GM12878 (cell line): ENCODE data around the gene PREX1. TPM values are rescaled to one million over a fixed set of nuclear protein-coding genes. Genes with fewer than 3 reads are reported as not detected.

Experiments used
- ATAC-seq: fragments of 200-7000 bp; cut with Tn5 transposase; 3 replicates; pipeline ENCODE4 v1.9.1; 2020; ENCODE audit warnings: mild to moderate bottlenecking, moderate library complexity
- BruUV-seq: library from RNA; stranded (reverse); fragments of 400-500 nt; replicated peaks from 2 replicates; lab custom pipeline; 2021; lab: Mats Ljungman, UMichigan
- CTCF ChIA-PET: fragments of 300-600 bp; sonication (Branson Sonifier 250); formaldehyde crosslinking; extraction: SDS; loops from one replicate; lab custom pipeline; 2021; ENCODE audit warnings: inconsistent platforms; lab: Yijun Ruan, JAX
- POLR2A ChIA-PET: fragments of 350-600 bp; formaldehyde crosslinking; extraction: SDS; loops from one replicate; lab custom pipeline; 2021; ENCODE audit warnings: inconsistent platforms; lab: Charles Lee
- RAD21 ChIA-PET: fragments of 300-600 bp; sonication (Branson Sonifier 250); formaldehyde crosslinking; loops from one replicate; lab custom pipeline; 2023; ENCODE audit warnings: antibody characterized with exemption; ENCODE audit not compliant: unreplicated experiment; lab: Charles Lee
- SMC1A ChIA-PET: fragments of 300-600 bp; sonication (Branson Sonifier 250); formaldehyde crosslinking; loops from one replicate; lab custom pipeline; 2023; ENCODE audit not compliant: unreplicated experiment, uncharacterized antibody; lab: Charles Lee
- DNase-seq: peaks from one replicate; pipeline ENCODE4 v3.0.0-alpha.2; 2011; ENCODE audit warnings: low read depth, low spot score
- FAIRE-seq: peaks from 3 replicates; lab custom pipeline; 2011; peaks lifted over from hg19 to GRCh38; lab: Jason Lieb, UNC
- H2AFZ ChIP-seq: 2 replicates; pipeline ENCODE4 v1.6.0; 2011; ENCODE audit warnings: low read depth, low read length, control low read depth; ENCODE audit not compliant: control insufficient read depth
- H3K27ac ChIP-seq: 2 replicates; pipeline ENCODE4 v1.5.1; 2011; ENCODE audit warnings: control low read depth; ENCODE audit not compliant: control insufficient read depth, insufficient read depth
- H3K27me3 ChIP-seq, 2 experiments: replicated peaks in 1 of 2; 2 replicates each; pipeline versions ENCODE4 v1.6.0 to v1.6.1; 2011; ENCODE audit warnings: low read length in 1 of 2; ENCODE audit not compliant: control insufficient read depth in 2 of 2, insufficient read depth in 2 of 2
- H3K36me3 ChIP-seq, 2 experiments: 2 replicates each; pipeline ENCODE4 v1.5.1; 2011; ENCODE audit warnings: low read length in 1 of 2; ENCODE audit not compliant: control insufficient read depth in 2 of 2, insufficient read depth in 2 of 2
- H3K4me1 ChIP-seq: 2 replicates; pipeline ENCODE4 v1.6.1; 2011; ENCODE audit warnings: mild to moderate bottlenecking, low read length, moderate library complexity, mixed read lengths; ENCODE audit not compliant: control insufficient read depth, insufficient read depth
- H3K4me2 ChIP-seq: 2 replicates; pipeline ENCODE4 v1.6.0; 2011; ENCODE audit warnings: control low read depth; ENCODE audit not compliant: control insufficient read depth, insufficient read depth
- H3K4me3 ChIP-seq: fragments of 200-600 bp; sonication (generic); 2 replicates; pipeline ENCODE4 v1.5.1; 2016
- H3K79me2 ChIP-seq: 2 replicates; pipeline ENCODE4 v1.6.0; 2011; ENCODE audit warnings: low read length; ENCODE audit not compliant: control insufficient read depth, insufficient read depth
- H3K9ac ChIP-seq: 2 replicates; pipeline ENCODE4 v1.8.0; 2011; ENCODE audit warnings: low read length, control low read depth, mixed read lengths; ENCODE audit not compliant: control insufficient read depth, insufficient read depth
- H3K9me3 ChIP-seq: replicated peaks from 3 replicates; pipeline ENCODE4 v1.5.1; 2011; ENCODE audit warnings: mild to moderate bottlenecking, low read length; ENCODE audit not compliant: control insufficient read depth, insufficient read depth
- H4K20me1 ChIP-seq: 2 replicates; pipeline ENCODE4 v1.6.0; 2011; ENCODE audit not compliant: control insufficient read depth, insufficient read depth
- IKZF1 ChIP-seq: fragments of 450-650 bp; conservative IDR thresholded peaks from 2 replicates; pipeline ENCODE4 v1.6.1; 2017; ENCODE audit warnings: antibody characterized with exemption, mild to moderate bottlenecking
- NFIC ChIP-seq: IDR thresholded peaks from 2 replicates; pipeline ENCODE4 v1.6.1; 2012; ENCODE audit warnings: low read depth, mild to moderate bottlenecking, inconsistent platforms, low read length, moderate library complexity
- POLR2A ChIP-seq: IDR thresholded peaks from 2 replicates; pipeline ENCODE4 v1.6.1; 2011; ENCODE audit warnings: low read depth, mild to moderate bottlenecking, low read length
- WGBS: methylation state at CpG from one replicate; pipeline ENCODE4 v1.1.6; 2016; ENCODE audit warnings: low lambda C conversion rate; ENCODE audit not compliant: insufficient replicate concordance, insufficient coverage; ENCODE audit errors: missing lambda C conversion rate; 5-methylcytosine and 5-hydroxymethylcytosine counted together
- in situ Hi-C: fragments of 300-500 bp; cut with MboI; formaldehyde crosslinking; loops from 9 replicates; pipeline ENCODE4 v1.14.3; 2018; ENCODE audit warnings: mixed read lengths
- intact Hi-C: fragments of 100-400 bp; cut with micrococcal nuclease; formaldehyde crosslinking; loops from one replicate; pipeline ENCODE4 v1.14.2; 2022; ENCODE audit not compliant: unreplicated experiment
- polyA plus RNA-seq, 11 experiments: library from polyadenylated mRNA; depleted of rRNA in 4 of 11; unstranded in 6 of 11; stranded (reverse) in 5 of 11; fragments of >200 nt; fragmentation: Nextera tagmentation in 4 of 11; fragmentation: Illumina TruSeq in 1 of 11; extraction: Ambion mirVana in 4 of 11; extraction: Trizol in 1 of 11; gene quantifications; 1 replicate in 1 of 11; 2 replicates in 10 of 11; pipeline versions ENCODE4 v1.2.1 to v1.2.3, GENCODE V29; 2011 to 2016; ENCODE audit warnings: inconsistent platforms in 2 of 11, missing spikeins in 2 of 11, low read depth in 1 of 11
- total RNA-seq, 4 experiments: library from RNA; depleted of rRNA in 3 of 4; stranded (reverse); fragments of >200 nt in 3 of 4; fragmentation: Illumina TruSeq in 1 of 4; extraction: Trizol in 1 of 4; gene quantifications; 2 replicates each; pipeline versions ENCODE4 v1.2.1 to v1.2.3, GENCODE V29; 2013 to 2021
- TF ChIP-seq, protein P1 (sequence below): IDR thresholded peaks from 2 replicates; pipeline ENCODE4 v1.6.1; 2012; ENCODE audit warnings: improper control_type of control experiment, low read depth, low read length; ENCODE audit not compliant: insufficient replicate concordance
- TF ChIP-seq, protein P2 (sequence below): fragments of 450-650 bp; IDR thresholded peaks from 2 replicates; pipeline ENCODE4 v1.6.1; 2017; ENCODE audit warnings: mild to moderate bottlenecking
- TF ChIP-seq, protein P3 (sequence below): fragments of 450-650 bp; conservative IDR thresholded peaks from 2 replicates; pipeline ENCODE4 v1.6.1; 2017; ENCODE audit warnings: mild to moderate bottlenecking, moderate library complexity
- TF ChIP-seq, protein P4 (sequence below): fragments of 450-650 bp; formaldehyde crosslinking; IDR thresholded peaks from 2 replicates; pipeline ENCODE4 v1.4.0; 2020; ENCODE audit warnings: mild to moderate bottlenecking, moderate library complexity

Gene PREX1
- total and polyA plus RNA-seq, 10 of the 15 experiments (the other 5 are each of a cell fraction or from before 2014, with no cell fraction given), result 2.6 to 114 (median 38.9) TPM

DNA sequence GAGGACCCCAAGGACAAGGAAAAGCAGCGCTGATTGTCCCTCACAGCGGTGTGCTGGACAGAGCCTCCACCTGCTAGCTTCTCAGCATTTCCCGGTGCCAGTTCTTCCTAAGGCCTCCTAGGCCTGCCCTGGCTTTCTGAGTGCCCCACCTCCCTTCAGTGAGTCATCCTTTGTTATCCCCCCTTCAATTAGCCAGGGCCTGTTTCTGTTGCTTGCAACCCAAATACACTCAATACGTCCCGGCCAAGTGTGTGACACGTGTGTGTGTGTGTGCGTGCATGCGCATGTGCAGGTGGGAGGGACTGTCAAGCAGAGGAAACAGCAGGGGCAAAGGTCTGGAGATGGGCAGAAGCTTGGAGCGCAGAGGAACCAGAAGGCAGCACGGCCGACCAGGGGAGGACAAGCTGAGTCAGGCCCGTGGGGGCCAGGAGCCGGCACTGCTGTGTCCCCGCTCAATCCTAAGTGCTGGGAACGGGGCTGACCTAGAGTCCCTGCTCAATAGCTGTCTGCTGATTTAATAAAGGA, 159.8 kb downstream of the PREX1 start:
- H3K4me2 ChIP-seq, result no peak overlapping the region
- H4K20me1 ChIP-seq, result no peaks in the 10 kb centered on the region
- H3K79me2 ChIP-seq, result no peaks in the 10 kb centered on the region
- H3K27ac ChIP-seq, result no peak overlapping the region
- intact Hi-C loops, result no loop called here
- no TSS peak for BruUV-seq
- H3K27me3 ChIP-seq, result no peaks in the 10 kb centered on the region
- TF ChIP-seq, protein P1, sequence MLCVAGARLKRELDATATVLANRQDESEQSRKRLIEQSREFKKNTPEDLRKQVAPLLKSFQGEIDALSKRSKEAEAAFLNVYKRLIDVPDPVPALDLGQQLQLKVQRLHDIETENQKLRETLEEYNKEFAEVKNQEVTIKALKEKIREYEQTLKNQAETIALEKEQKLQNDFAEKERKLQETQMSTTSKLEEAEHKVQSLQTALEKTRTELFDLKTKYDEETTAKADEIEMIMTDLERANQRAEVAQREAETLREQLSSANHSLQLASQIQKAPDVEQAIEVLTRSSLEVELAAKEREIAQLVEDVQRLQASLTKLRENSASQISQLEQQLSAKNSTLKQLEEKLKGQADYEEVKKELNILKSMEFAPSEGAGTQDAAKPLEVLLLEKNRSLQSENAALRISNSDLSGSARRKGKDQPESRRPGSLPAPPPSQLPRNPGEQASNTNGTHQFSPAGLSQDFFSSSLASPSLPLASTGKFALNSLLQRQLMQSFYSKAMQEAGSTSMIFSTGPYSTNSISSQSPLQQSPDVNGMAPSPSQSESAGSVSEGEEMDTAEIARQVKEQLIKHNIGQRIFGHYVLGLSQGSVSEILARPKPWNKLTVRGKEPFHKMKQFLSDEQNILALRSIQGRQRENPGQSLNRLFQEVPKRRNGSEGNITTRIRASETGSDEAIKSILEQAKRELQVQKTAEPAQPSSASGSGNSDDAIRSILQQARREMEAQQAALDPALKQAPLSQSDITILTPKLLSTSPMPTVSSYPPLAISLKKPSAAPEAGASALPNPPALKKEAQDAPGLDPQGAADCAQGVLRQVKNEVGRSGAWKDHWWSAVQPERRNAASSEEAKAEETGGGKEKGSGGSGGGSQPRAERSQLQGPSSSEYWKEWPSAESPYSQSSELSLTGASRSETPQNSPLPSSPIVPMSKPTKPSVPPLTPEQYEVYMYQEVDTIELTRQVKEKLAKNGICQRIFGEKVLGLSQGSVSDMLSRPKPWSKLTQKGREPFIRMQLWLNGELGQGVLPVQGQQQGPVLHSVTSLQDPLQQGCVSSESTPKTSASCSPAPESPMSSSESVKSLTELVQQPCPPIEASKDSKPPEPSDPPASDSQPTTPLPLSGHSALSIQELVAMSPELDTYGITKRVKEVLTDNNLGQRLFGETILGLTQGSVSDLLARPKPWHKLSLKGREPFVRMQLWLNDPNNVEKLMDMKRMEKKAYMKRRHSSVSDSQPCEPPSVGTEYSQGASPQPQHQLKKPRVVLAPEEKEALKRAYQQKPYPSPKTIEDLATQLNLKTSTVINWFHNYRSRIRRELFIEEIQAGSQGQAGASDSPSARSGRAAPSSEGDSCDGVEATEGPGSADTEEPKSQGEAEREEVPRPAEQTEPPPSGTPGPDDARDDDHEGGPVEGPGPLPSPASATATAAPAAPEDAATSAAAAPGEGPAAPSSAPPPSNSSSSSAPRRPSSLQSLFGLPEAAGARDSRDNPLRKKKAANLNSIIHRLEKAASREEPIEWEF, result no peak
- TF ChIP-seq, protein P2, sequence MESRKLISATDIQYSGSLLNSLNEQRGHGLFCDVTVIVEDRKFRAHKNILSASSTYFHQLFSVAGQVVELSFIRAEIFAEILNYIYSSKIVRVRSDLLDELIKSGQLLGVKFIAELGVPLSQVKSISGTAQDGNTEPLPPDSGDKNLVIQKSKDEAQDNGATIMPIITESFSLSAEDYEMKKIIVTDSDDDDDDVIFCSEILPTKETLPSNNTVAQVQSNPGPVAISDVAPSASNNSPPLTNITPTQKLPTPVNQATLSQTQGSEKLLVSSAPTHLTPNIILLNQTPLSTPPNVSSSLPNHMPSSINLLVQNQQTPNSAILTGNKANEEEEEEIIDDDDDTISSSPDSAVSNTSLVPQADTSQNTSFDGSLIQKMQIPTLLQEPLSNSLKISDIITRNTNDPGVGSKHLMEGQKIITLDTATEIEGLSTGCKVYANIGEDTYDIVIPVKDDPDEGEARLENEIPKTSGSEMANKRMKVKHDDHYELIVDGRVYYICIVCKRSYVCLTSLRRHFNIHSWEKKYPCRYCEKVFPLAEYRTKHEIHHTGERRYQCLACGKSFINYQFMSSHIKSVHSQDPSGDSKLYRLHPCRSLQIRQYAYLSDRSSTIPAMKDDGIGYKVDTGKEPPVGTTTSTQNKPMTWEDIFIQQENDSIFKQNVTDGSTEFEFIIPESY, result no peak
- TF ChIP-seq IKZF1 (no peak), NFIC (no peak), POLR2A (peak; percentile 14; the same call in 1 of the 2 replicates)
- TF ChIP-seq, protein P3, sequence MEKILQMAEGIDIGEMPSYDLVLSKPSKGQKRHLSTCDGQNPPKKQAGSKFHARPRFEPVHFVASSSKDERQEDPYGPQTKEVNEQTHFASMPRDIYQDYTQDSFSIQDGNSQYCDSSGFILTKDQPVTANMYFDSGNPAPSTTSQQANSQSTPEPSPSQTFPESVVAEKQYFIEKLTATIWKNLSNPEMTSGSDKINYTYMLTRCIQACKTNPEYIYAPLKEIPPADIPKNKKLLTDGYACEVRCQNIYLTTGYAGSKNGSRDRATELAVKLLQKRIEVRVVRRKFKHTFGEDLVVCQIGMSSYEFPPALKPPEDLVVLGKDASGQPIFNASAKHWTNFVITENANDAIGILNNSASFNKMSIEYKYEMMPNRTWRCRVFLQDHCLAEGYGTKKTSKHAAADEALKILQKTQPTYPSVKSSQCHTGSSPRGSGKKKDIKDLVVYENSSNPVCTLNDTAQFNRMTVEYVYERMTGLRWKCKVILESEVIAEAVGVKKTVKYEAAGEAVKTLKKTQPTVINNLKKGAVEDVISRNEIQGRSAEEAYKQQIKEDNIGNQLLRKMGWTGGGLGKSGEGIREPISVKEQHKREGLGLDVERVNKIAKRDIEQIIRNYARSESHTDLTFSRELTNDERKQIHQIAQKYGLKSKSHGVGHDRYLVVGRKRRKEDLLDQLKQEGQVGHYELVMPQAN, result no peak
- TF ChIP-seq, protein P4, sequence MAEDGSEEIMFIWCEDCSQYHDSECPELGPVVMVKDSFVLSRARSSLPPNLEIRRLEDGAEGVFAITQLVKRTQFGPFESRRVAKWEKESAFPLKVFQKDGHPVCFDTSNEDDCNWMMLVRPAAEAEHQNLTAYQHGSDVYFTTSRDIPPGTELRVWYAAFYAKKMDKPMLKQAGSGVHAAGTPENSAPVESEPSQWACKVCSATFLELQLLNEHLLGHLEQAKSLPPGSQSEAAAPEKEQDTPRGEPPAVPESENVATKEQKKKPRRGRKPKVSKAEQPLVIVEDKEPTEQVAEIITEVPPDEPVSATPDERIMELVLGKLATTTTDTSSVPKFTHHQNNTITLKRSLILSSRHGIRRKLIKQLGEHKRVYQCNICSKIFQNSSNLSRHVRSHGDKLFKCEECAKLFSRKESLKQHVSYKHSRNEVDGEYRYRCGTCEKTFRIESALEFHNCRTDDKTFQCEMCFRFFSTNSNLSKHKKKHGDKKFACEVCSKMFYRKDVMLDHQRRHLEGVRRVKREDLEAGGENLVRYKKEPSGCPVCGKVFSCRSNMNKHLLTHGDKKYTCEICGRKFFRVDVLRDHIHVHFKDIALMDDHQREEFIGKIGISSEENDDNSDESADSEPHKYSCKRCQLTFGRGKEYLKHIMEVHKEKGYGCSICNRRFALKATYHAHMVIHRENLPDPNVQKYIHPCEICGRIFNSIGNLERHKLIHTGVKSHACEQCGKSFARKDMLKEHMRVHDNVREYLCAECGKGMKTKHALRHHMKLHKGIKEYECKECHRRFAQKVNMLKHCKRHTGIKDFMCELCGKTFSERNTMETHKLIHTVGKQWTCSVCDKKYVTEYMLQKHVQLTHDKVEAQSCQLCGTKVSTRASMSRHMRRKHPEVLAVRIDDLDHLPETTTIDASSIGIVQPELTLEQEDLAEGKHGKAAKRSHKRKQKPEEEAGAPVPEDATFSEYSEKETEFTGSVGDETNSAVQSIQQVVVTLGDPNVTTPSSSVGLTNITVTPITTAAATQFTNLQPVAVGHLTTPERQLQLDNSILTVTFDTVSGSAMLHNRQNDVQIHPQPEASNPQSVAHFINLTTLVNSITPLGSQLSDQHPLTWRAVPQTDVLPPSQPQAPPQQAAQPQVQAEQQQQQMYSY (CRISPR knock-in tag), result no peak
- peaks cover 10 to 24% of the 10 kb centered on the region in 2 experiments; a peak in 3 of 4 replicates for H3K36me3 ChIP-seq
- no peak for DNase-seq
- H3K4me3 ChIP-seq, result no peak overlapping the region
- ChIA-PET SMC1A (interaction anchor here (1.3 kb wide), 1 partner anchor 9 kb away, joined by 3 read pairs; no protein-coding TSS in a partner anchor), CTCF (interaction anchor here (1.9 kb wide), 1 partner anchor 11 kb away, joined by 6 read pairs; no protein-coding TSS in a partner anchor), RAD21 (no interaction called here), POLR2A (no interaction called here)
- ATAC-seq, result no peak
- H3K9ac ChIP-seq, result no peak overlapping the region
- FAIRE-seq, result no peak
- H3K9me3 ChIP-seq, result no peaks in the 10 kb centered on the region
- in situ Hi-C loops, result no loop called here
- 93% methylated on average over 15 of the region's 15 CpGs for WGBS
- no peaks in the 10 kb centered on the region for H3K4me1 ChIP-seq
- H2AFZ ChIP-seq, result no peak overlapping the region
